NCI-H2029 treated with DMSO at 0.1 percent for 48 hours (cell line): ENCODE results near the gene ABCC6.

Experiments used
- DNase-seq: peaks from one replicate; lab custom pipeline; 2025; lab: John Stamatoyannopoulos, UW

The ABCC6 gene

DNA sequence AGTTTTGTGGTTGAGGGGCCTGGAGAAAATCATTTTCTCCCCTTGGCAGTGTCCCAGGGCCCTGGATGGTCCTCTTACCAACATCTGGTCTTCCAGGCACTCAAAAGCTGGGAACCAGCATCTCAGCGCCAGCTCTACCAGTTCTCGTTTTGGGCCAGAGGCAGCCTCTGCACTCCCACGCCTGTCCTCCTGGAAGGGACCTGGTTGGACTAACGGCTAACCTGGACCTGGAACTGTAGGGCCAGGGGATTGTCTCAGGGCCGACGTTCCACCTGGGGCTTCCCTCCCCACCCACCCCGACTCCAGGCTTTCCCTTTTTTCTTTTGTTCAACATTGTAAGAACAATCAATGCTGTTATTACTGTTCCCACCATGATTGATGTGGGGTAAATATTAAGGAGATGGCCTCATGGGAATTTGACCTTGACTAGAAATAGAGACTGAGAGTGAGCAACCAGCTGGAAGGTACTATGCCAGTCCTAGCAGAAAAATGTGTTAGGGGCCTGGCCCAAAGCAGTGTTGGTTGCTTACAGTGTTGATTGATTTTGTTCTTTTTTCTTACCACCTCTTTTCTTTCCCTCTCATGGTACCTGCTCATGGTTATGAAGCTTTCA is 81.4 kb downstream of the ABCC6 start:
- no peak for DNase-seq

DNA sequence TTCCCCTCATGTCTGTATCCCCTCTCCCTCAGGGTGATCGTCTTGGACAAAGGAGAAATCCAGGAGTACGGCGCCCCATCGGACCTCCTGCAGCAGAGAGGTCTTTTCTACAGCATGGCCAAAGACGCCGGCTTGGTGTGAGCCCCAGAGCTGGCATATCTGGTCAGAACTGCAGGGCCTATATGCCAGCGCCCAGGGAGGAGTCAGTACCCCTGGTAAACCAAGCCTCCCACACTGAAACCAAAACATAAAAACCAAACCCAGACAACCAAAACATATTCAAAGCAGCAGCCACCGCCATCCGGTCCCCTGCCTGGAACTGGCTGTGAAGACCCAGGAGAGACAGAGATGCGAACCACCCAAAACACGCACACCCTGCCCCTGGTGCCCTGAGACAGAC is 82.2 kb downstream of the ABCC6 start:
- DNase-seq: no peak

DNA sequence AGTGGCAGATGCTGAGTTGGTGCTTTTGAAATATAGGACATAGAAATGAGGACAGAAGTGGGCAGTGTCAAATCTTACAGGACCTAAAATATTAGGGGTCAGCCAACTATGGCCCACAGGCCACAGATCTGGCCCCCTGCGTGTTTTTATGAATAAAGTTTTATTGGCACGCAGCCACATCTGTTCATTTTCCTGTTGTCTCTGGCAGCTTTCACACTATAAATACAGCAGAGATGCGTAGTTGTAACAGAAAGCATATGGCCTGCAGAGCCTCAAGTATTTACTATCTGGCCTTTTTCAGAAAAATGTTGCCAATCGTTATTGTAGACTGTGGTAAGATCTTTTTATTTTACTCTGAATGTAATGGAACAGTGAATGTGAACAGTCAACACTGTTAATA is 82.8 kb downstream of the ABCC6 start:
- no peak for DNase-seq

DNA sequence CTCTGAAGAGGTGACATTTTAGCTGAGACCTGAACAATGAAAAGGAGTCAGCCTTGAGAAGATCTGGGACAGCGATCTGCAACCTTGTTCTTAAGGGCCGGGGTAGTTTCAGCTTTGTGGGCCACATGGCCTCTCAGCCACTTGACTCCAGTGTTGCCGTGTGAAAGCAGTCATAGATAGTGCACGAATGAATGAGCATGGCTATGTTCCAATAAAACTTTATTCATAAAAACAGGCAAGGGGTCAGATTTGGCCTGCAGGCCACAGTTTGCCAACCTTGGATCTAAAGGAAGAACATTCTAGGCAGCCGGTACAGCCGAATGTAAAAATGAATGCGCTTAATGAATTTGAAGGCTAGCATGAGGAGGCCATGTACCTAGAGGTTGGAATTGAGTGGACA is 83.5 kb downstream of the ABCC6 start:
- DNase-seq: no peak

DNA sequence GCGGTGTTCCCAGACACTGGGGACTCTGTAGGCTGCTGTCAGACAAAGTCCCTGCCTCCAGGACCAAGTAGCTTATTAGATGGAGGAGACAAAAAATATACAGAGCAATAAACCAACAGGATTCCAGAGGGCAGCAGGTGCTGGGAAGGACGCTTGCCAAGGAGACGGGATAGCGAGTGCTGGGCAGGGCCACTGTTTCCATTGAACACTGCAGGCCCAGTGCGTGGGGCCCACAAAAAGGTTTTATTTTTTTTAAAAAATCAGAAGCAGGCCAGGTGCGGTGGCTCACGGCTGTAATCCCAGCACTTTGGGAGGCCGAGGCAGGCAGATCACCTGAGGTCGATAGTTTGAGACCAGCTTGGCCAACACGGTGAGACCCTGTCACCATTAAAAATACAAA is 84.2 kb downstream of the ABCC6 start:
- no peak for DNase-seq

DNA sequence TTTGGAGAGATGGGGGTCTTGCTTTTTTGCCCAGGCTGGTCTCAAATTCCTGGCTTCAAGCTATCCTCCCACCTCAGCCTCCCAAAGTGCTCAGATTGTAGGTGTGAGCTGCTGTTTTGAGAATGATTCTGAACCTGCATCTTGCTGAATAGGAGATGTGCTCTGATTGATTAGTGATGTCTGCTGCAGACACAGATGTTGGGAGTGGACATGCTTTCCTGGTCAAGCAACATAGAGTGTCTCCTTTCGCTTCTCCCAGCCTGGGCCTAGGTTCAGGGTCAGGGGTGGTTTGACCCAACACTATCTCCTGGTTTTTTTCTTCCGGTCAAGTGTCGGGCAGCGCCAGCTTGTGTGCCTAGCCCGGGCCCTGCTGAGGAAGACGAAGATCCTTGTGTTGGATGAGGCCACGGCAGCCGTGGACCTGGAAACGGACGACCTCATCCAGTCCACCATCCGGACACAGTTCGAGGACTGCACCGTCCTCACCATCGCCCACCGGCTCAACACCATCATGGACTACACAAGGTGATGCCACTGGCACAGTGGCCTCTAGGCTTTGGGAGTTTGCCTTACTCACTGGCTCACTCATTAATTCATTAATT is 85.2 kb downstream of the ABCC6 start:
- no peak for DNase-seq

DNA sequence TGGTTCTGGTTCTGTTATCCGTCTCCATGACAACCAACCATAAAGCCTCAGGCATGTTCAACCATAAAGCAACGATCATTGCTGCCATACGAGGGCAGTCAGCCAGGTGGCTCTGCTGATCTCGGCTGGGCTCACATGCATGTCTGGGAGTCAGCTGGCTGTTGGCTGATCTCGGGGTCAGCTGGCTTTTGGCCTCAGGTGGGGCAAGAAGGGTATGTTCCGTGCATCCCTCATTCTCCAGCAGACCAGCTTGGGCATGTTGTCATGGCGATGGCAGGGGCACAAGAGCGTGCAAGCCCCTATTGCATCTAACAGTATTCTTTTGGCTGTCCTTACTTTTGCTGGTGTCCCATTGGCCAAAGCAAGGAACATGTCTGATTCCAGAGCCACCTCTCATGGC is 86.2 kb downstream of the ABCC6 start:
- no peak for DNase-seq

DNA sequence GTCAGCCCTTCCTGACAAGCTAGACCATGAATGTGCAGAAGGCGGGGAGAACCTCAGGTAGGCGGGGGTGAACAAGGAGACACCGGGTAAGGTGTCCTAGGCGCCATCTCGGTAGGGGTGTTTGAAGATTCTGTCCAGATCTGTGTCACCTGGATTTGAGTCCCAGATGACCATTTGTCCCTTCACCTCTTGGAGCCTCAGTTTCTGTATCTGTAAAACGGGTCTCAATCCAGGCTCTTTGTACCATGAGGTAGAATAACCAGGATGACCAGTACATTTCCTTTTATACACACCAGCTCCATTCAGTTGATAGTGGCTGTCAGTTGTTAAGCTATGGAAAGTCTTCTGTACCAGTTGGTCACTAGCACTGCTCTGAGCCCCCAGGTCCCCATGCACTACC is 86.7 kb downstream of the ABCC6 start:
- no peak for DNase-seq

DNA sequence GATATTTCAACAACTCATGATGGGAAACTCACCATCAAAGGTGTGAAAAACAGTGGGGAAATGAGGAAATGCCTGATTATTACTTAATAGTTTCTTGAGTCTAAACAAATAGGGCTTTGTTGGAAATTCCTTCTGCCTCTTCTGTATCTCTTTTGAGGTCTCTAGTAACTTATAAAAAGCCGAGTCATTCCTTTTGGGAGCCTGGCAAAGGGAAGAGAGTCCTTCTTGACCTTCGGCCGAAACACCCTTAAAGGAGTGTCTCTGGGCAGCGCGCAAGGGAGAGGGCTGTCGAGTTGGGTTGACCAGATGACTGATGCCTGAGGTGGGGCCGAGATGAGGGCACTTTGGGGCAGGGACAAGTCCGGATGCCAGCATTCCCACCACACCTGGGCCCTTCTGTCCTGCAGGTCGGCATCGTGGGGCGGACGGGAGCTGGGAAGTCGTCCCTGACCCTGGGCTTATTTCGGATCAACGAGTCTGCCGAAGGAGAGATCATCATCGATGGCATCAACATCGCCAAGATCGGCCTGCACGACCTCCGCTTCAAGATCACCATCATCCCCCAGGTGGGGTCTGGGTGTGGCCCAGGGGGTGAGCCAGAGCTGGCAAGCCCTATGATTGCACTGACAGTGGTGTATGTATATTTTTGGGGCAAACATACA is 89.2 kb downstream of the ABCC6 start:
- no peak for DNase-seq

DNA sequence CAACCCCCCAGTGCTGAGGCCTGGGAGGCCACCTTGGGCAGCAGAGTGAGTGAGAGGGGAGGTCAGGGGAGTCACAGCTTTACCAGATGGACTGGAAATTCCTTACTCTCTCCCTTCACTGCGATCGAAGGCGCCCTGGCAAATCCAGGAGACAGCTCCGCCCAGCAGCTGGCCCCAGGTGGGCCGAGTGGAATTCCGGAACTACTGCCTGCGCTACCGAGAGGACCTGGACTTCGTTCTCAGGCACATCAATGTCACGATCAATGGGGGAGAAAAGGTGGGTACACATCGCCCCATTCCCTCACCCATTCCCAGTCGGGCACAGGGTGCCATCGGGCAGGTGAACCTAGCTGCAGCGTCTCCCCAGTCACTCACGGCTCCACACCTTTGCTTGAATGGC is 91.6 kb downstream of the ABCC6 start:
- no peak for DNase-seq

DNA sequence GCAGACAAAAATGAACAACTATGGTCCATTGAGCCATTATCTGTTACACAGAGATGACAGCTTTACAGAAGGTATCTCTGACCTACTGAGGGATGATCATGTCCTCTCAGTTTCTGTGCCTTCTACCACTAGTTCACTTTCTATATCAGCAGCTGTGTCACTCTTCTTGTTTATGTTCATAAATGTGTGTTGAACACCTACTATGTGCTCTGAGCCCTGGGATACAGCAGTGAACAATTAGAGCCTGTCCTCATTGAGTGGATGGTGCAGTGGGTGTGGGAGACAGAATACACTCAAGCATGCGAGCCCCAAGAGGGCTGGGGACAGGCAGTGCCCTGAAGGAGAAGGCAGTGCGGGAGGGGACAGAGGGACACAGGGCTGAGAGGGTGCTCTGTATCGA is 92.1 kb downstream of the ABCC6 start:
- DNase-seq: no peak

DNA sequence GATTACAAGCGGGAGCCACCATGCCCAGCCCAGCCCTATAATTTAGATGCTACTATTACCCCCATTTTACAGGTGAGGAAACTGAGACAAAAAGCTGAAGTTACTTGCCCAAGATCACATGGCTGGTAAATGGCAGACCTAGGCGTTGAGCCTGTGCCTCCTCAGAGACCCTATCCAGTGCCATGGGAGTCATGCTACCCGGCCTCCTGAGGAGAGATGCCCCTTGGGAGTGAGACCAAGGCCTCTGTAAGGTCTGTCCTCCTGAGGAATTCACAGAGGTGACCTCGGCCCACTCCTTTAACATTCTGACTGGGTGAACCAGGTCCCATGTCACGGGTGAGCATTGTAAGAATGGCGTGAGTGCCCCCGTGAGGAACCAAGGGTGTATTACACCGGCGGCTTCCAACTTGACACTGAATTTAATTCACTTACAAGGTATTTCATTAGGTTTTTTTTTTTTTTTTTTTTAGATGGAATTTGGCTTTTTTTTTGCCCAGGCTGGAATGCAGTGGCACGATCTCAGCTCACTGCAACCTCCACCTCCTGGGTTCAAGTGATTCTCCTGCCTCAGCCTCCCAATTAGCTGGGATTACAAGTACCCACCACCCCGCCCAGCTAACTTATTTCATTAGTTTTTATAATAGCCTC is 95.7 kb downstream of the ABCC6 start:
- DNase-seq: no peak

DNA sequence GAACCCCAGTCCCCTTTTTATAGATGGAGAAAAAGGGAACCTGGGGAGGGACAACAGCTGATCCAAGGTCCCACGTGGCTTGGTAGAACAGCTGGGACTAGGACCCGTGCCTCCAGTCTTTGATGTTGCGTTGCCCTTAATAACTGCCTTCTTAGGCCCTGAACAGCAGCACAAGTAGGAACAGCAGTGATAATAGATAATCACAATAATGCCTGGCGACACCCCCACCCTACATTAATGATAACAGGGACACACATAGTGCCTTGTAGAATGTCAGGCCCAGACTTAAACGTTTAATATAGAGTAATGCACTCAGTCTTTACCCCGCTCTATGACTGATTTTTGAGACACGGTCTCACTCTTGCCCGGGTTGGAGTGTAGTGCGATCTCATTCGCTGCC is 96.4 kb downstream of the ABCC6 start:
- no peak for DNase-seq

DNA sequence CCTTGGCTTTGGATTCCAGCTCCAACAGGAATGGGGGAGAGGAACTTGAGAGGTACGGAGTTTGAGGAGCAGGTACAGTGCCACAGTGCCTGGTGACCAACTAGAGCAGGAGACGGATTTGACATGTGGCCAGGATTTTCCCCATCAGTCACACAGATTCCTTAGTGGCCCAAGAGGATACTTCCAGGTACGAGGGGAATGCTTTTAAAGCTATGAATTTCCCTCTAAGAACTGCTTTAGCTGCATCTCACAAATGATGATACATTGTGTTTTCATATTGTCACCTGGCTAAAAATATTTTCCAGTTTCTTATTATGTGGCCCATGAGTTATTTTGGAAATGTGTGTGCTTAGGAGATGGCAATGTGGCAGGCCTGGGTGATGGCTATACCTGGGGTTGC is 98.3 kb downstream of the ABCC6 start:
- DNase-seq: no peak

DNA sequence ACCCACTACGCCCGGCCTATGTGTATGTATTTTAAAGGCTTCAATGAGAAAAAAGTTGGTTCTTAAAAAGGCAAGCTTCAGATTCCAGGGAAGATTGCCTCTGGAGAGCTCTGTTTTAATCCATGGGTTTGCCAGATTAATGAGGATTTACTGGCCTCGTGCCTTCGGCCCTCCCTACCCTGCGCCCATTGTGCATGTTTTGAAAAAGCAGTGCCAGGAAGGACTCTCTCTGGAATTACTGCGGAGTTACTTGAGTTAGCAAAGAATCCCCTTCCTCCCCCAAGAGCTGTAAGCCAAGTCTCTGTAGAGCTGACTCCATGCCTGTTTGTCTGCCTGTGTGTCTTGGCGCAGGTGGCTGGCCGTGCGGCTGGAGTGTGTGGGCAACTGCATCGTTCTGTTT is 98.9 kb downstream of the ABCC6 start:
- no peak for DNase-seq

DNA sequence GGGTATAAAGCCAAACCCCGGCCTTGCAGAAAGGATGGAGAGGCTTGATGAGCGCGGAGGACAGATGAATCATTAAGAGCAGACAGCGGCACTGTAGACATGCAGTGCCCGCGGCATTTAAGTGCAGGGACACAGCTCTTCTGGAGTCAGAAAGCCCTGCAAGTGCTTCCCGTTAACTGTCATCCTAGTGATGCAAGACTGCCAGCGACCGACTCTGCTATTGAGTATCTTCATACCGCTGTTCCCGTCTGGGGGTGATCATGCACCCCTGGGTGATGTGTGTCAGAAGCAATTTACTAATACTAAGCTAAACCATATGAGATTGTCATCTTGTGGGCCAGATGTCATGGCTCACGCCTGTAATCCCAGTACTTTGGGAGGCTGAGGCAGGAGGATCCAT is 101.0 kb downstream of the ABCC6 start:
- DNase-seq: no peak

DNA sequence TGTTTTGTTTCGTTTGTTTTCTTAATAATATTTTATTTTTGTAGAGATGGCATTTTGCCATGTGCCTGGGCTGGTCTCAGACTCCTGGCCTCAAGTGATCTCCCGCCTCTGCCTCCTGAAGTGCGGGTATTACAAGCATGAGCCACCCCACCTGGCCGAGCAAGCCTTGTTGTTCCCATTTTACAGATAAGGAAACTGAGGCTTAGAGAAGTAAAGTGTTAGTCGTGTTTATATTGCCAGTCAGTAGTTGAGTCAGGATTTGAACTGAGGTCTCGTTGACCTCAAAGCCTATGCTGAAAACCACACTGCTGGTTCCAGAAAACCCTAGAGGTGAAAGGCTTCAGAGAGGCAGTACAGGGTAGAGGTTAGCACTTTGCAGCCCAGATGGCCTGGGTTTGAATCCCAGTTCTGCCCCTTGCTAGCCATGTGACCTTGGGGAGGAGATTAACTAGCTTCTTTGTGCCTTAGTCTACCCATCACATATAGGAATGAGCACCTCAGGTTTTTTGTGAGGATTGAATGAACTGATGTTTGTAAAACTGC is 102.0 kb downstream of the ABCC6 start:
- no peak for DNase-seq

DNA sequence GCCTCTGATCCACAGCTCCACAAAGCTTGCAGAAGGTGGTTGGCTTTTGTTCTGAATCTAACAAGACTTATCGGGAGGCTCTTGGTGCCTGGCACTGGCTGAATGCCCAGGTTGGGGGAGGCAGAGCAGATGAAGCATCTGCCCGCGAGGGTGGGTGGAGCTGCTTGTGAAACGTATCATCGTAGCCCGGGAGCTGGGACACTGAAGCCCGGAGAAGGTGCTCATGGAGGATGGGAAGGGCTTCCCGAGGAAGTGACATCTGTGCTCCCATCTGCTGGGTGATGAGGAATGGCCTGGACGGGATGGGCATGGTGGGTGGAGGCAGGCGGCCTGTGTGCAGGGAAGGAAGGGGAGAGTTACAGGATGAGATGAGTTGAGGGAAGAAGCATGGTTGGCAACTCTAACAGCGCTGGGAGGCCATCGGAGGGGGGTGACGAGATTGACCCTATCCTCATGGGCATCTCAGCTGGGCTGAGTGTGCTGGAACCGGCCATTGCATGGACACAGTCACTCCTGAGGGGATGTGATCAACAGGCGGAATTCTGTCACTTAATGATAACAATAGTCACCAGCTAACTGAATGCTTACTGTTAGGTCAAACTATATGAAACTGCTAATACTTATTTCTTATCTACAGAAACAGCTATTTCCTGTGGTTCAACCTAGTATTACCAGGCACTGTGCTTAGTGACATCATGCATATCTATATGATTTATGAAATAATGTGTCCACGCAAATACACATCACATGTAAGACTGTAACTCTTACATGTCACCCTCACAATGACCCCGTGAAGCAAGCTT is 102.7 kb downstream of the ABCC6 start:
- DNase-seq: peak; percentile 77

DNA sequence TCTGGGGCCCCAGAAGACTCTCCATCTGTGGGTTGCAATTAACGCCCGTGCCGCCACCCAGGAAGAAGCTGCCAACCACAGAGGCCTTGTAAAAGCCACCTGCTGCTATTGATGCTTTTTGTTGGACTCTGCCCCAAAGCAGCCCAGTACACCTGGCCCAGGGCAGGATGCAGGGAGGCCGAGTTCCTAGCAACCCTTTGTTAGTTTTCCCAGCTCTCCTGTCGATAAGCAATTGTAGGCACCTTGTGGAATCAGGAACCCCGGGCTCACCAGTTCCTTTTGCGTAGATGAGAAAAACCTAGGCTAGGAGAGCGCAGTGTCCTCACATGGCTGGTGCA is 103.3 kb downstream of the ABCC6 start:
- DNase-seq: peak; percentile 77

DNA sequence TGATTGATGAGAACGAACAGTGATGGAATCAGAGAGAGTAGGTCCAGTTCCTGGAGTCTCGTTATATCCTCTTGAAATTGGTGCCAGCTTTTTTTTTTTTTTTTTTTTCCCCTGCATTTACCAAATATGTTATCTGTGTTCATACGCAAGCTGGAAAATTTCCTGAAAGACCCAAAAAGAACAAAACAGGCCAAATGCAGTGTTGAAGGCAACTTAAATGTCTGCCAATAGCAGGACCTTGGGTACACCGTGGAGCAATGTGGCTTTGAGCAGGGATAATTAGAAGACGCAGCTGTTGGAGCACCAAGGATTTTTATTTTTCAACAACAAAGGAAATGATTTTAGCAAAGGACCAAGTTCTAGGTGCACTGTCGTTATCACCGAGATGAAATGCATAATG is 105.0 kb downstream of the ABCC6 start:
- DNase-seq: no peak

DNA sequence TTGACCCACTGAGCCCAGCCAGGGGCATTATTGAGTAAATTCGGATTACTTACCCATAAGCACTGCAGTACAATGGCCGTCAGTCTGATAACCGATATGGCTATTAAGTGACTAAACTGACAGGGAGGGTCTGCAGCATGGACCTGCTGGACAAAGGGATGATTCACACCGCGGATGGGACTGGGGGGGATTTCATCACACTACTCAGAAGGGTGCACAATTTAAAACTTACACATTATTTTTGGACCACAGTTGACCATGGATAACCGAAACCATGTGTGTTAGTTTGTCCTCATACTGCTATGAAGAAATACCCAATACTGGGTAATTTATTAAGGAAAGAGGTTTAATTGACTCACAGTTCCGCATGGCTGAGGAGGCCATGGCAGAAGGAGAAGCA is 106.5 kb downstream of the ABCC6 start:
- no peak for DNase-seq

DNA sequence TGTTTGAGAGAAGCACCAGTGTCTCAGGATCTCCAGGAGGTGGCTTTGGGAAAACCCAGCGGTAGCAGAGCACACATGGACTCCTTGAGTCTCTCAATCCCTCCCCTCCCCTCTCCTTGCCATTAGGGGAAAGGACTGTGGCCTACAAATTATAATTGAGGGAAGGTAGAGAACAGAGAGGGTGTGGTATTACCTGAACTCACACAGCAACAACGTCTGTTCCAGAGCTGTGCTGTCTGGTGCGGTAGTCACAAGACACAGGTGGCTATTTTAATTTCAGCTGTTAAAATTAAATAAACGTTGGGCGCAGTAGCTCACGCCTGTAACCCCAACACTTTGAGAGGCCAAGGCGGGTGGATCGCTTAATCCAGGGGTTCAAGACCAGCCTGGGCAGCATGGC is 110.2 kb downstream of the ABCC6 start:
- no peak for DNase-seq
